Osteoblast (primary cell): Measurements from ENCODE around the gene USP3. TPM values are rescaled to one million over a fixed set of nuclear protein-coding genes. Genes with fewer than 3 reads are reported as not detected.

ENCODE experiments used
- DNase-seq: peaks from one replicate; pipeline ENCODE4 v3.0.0; 2011; ENCODE audit warnings: low spot score, mixed read lengths; ENCODE audit not compliant: insufficient read length; ENCODE audit errors: missing footprints
- H2AFZ ChIP-seq: 2 replicates; pipeline ENCODE4 v1.6.0; 2011; ENCODE audit warnings: mild to moderate bottlenecking, low read length
- H3K27ac ChIP-seq: 2 replicates; pipeline ENCODE4 v1.5.1; 2011; ENCODE audit warnings: mild to moderate bottlenecking, low read depth, low read length, moderate library complexity
- H3K27me3 ChIP-seq: 2 replicates; pipeline ENCODE4 v1.6.0; 2012; ENCODE audit warnings: mild to moderate bottlenecking, control low read depth, inconsistent platforms, low read length, moderate library complexity; ENCODE audit not compliant: insufficient read depth
- H3K36me3 ChIP-seq: 2 replicates; pipeline ENCODE4 v1.5.1; 2011; ENCODE audit warnings: mild to moderate bottlenecking, low read length, control low read depth, moderate library complexity; ENCODE audit not compliant: insufficient read depth
- H3K4me1 ChIP-seq: 2 replicates; pipeline ENCODE4 v1.5.1; 2011; ENCODE audit warnings: mild to moderate bottlenecking, low read length, control low read depth, moderate library complexity; ENCODE audit not compliant: insufficient read depth
- H3K4me2 ChIP-seq: 2 replicates; pipeline ENCODE4 v1.6.0; 2011; ENCODE audit warnings: mild to moderate bottlenecking, low read length; ENCODE audit not compliant: insufficient read depth
- H3K4me3 ChIP-seq: fragments of 200-600 bp; sonication (generic); 3 replicates; pipeline ENCODE4 v1.5.1; 2012; ENCODE audit warnings: mild to moderate bottlenecking, low read length, inconsistent platforms; ENCODE audit not compliant: insufficient read depth
- H3K79me2 ChIP-seq: 2 replicates; pipeline ENCODE4 v1.6.0; 2012; ENCODE audit warnings: mild to moderate bottlenecking, low read length, control low read depth, inconsistent platforms; ENCODE audit not compliant: insufficient read depth
- H3K9me3 ChIP-seq: 2 replicates; pipeline ENCODE4 v1.5.1; 2011; ENCODE audit warnings: low read depth, low read length, control low read depth
- H4K20me1 ChIP-seq: 2 replicates; pipeline ENCODE4 v1.6.0; 2012; ENCODE audit warnings: mild to moderate bottlenecking, low read length, control low read depth; ENCODE audit not compliant: insufficient read depth
- CTCF ChIP-seq: IDR thresholded peaks from 2 replicates; pipeline ENCODE4 v1.5.1; 2011; ENCODE audit warnings: mild to moderate bottlenecking, low read depth, low read length, moderate library complexity; ENCODE audit errors: extremely low read depth
- total RNA-seq: library from RNA; depleted of rRNA; stranded (reverse); fragments of >200 nt; gene quantifications from 2 replicates; pipeline ENCODE4 v1.2.3, GENCODE V29; 2012

Gene USP3
- total RNA-seq, 1 donor = 60.1 TPM

GRCh38 chr15:63560741-63561448 lies 56.5 kb downstream of the USP3 start:
- H3K9me3 ChIP-seq = no peaks in the 10 kb centered on the region
- H2AFZ ChIP-seq = no peak overlapping the region
- no peak overlapping the region for H3K4me2 ChIP-seq
- H3K79me2 ChIP-seq = peaks cover 15% of the 10 kb centered on the region
- H3K4me1 ChIP-seq = no peaks in the 10 kb centered on the region
- peaks cover 40% of the 10 kb centered on the region for H3K36me3 ChIP-seq
- peaks cover 6% of the 10 kb centered on the region for H4K20me1 ChIP-seq
- no peak overlapping the region for H3K27ac ChIP-seq
- TF ChIP-seq CTCF = no peak
- no peaks in the 10 kb centered on the region for H3K27me3 ChIP-seq
- no peak overlapping the region for H3K4me3 ChIP-seq
- no peak for DNase-seq

- no peak overlapping the region for H3K27ac ChIP-seq
- no peak for TF ChIP-seq CTCF
- H2AFZ ChIP-seq = no peak overlapping the region
- DNase-seq = no peak
- H3K4me1 ChIP-seq = no peaks in the 10 kb centered on the region
- H3K79me2 ChIP-seq = peaks cover 7% of the 10 kb centered on the region
- H4K20me1 ChIP-seq = peaks cover 4% of the 10 kb centered on the region
- peaks cover 41% of the 10 kb centered on the region for H3K36me3 ChIP-seq
- H3K4me3 ChIP-seq = no peak overlapping the region
- H3K4me2 ChIP-seq = no peak overlapping the region
- H3K27me3 ChIP-seq = no peaks in the 10 kb centered on the region
- no peaks in the 10 kb centered on the region for H3K9me3 ChIP-seq
Observed at GRCh38 chr15:63564093-63564492, 59.7 kb downstream of the USP3 start.

- H3K4me3 ChIP-seq = no peak overlapping the region
- peaks cover 4% of the 10 kb centered on the region for H4K20me1 ChIP-seq
- peaks cover 7% of the 10 kb centered on the region for H3K79me2 ChIP-seq
- no peaks in the 10 kb centered on the region for H3K27me3 ChIP-seq
- DNase-seq = no peak
- peaks cover 36% of the 10 kb centered on the region for H3K36me3 ChIP-seq
- H3K4me1 ChIP-seq = no peaks in the 10 kb centered on the region
- H2AFZ ChIP-seq = no peak overlapping the region
- no peak overlapping the region for H3K27ac ChIP-seq
- H3K4me2 ChIP-seq = no peak overlapping the region
- TF ChIP-seq CTCF = no peak
- no peaks in the 10 kb centered on the region for H3K9me3 ChIP-seq
Observed at GRCh38 chr15:63565536-63566186, 61.3 kb downstream of the USP3 start.

- H3K4me1 ChIP-seq = peaks cover 5% of the 10 kb centered on the region
- no peak for DNase-seq
- no peak overlapping the region for H3K4me2 ChIP-seq
Observed at GRCh38 chr15:63572749-63573464, 68.5 kb downstream of the USP3 start.

More at GRCh38 chr15:63572749-63573464, 68.5 kb downstream of the USP3 start:
- no peak overlapping the region for H3K27ac ChIP-seq
- TF ChIP-seq CTCF = no peak
- H3K4me3 ChIP-seq = no peak overlapping the region
- H3K27me3 ChIP-seq = no peaks in the 10 kb centered on the region
- no peak overlapping the region for H2AFZ ChIP-seq
- H3K79me2 ChIP-seq = no peaks in the 10 kb centered on the region
- H3K36me3 ChIP-seq = peaks cover 38% of the 10 kb centered on the region
- no peaks in the 10 kb centered on the region for H3K9me3 ChIP-seq
- peaks cover 4% of the 10 kb centered on the region for H4K20me1 ChIP-seq
